22Rv1 (cell line): Measurements from ENCODE around the gene VEGFA.

ENCODE experiments used
- ZFX ChIP-seq: fragments of 450-650 bp; IDR thresholded peaks from 2 replicates; pipeline ENCODE4 v1.6.1; 2017; ENCODE audit warnings: antibody characterized with exemption, borderline replicate concordance
- TF ChIP-seq, protein P1 (sequence below): fragments of 450-650 bp; IDR thresholded peaks from 2 replicates; pipeline ENCODE4 v1.5.1; 2017; ENCODE audit warnings: mild to moderate bottlenecking

- TF ChIP-seq, protein P1, sequence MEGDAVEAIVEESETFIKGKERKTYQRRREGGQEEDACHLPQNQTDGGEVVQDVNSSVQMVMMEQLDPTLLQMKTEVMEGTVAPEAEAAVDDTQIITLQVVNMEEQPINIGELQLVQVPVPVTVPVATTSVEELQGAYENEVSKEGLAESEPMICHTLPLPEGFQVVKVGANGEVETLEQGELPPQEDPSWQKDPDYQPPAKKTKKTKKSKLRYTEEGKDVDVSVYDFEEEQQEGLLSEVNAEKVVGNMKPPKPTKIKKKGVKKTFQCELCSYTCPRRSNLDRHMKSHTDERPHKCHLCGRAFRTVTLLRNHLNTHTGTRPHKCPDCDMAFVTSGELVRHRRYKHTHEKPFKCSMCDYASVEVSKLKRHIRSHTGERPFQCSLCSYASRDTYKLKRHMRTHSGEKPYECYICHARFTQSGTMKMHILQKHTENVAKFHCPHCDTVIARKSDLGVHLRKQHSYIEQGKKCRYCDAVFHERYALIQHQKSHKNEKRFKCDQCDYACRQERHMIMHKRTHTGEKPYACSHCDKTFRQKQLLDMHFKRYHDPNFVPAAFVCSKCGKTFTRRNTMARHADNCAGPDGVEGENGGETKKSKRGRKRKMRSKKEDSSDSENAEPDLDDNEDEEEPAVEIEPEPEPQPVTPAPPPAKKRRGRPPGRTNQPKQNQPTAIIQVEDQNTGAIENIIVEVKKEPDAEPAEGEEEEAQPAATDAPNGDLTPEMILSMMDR = no peak
- no peak for TF ChIP-seq ZFX
These were observed 41.1 kb downstream of the VEGFA start for GRCh38 chr6:43810965-43811732.
